PC-9 (cell line): ENCODE results near the gene TESMIN. TPM values are rescaled to one million over a fixed set of nuclear protein-coding genes. Genes with fewer than 3 reads are reported as not detected.

Experiments used
- BruUV-seq: library from RNA; stranded (reverse); fragments of 400-500 nt; replicated peaks from 2 replicates; lab custom pipeline; 2021; lab: Mats Ljungman, UMichigan
- CTCF ChIA-PET: fragments of 300-600 bp; sonication (Branson Sonifier 250); formaldehyde crosslinking; loops from one replicate; lab custom pipeline; 2022; ENCODE audit warnings: antibody characterized with exemption; lab: Charles Lee
- POLR2A ChIA-PET: fragments of 300-600 bp; sonication (Branson Sonifier 250); formaldehyde crosslinking; loops from one replicate; lab custom pipeline; 2022; ENCODE audit warnings: antibody characterized with exemption; ENCODE audit not compliant: unreplicated experiment; lab: Charles Lee
- DNase-seq, 2 experiments: peaks; one replicate each; pipeline versions ENCODE4 v3.0.0 to v3.0.0-alpha.2; 2015 to 2022; ENCODE audit warnings: mixed read lengths in 1 of 2
- H2AFZ ChIP-seq: fragments of 200-600 bp; sonication (generic); 2 replicates; pipeline ENCODE4 v1.8.1; 2017; ENCODE audit warnings: antibody characterized with exemption
- H3F3A ChIP-seq: fragments of 200-600 bp; sonication (generic); 2 replicates; pipeline ENCODE4 v1.8.1; 2017; ENCODE audit warnings: antibody characterized with exemption, mild to moderate bottlenecking, low read depth; ENCODE audit not compliant: insufficient read depth
- H3K27ac ChIP-seq: fragments of 200-600 bp; sonication (generic); 2 replicates; pipeline ENCODE4 v1.6.1; 2016; ENCODE audit warnings: mixed run types
- H3K27me3 ChIP-seq: fragments of 200-600 bp; sonication (generic); 2 replicates; pipeline ENCODE4 v1.6.1; 2016; ENCODE audit warnings: low read depth, mixed run types; ENCODE audit not compliant: insufficient read depth
- H3K36me3 ChIP-seq: fragments of 200-600 bp; sonication (generic); 2 replicates; pipeline ENCODE4 v1.6.1; 2016; ENCODE audit warnings: low read depth, mixed run types
- H3K4me1 ChIP-seq: fragments of 200-600 bp; sonication (generic); replicated peaks from 2 replicates; pipeline ENCODE4 v1.6.1; 2016; ENCODE audit warnings: mixed run types; ENCODE audit not compliant: insufficient read depth
- H3K4me2 ChIP-seq: fragments of 200-600 bp; sonication (generic); 2 replicates; pipeline ENCODE4 v1.6.1; 2017; ENCODE audit warnings: mixed run types
- H3K4me3 ChIP-seq: fragments of 200-600 bp; sonication (generic); 2 replicates; pipeline ENCODE4 v1.6.1; 2016; ENCODE audit warnings: mixed run types
- H3K79me2 ChIP-seq: fragments of 200-600 bp; sonication (generic); 2 replicates; pipeline ENCODE4 v1.6.1; 2017; ENCODE audit warnings: low read depth, mixed run types
- H3K9me2 ChIP-seq: fragments of 200-600 bp; sonication (generic); 2 replicates; pipeline ENCODE4 v1.8.1; 2017; ENCODE audit warnings: mild to moderate bottlenecking; ENCODE audit not compliant: insufficient read depth
- H3K9me3 ChIP-seq: fragments of 200-600 bp; sonication (generic); 2 replicates; pipeline ENCODE4 v1.8.1; 2016; ENCODE audit warnings: low read depth; ENCODE audit not compliant: insufficient read depth
- H4K20me1 ChIP-seq: fragments of 200-600 bp; sonication (generic); 2 replicates; pipeline ENCODE4 v1.8.1; 2017; ENCODE audit not compliant: insufficient read depth
- CTCF ChIP-seq: fragments of 200-600 bp; sonication (generic); conservative IDR thresholded peaks from 2 replicates; pipeline ENCODE4 v1.6.1; 2017; ENCODE audit warnings: mixed run types, antibody characterized with exemption, mild to moderate bottlenecking, moderate library complexity
- EZH2 ChIP-seq: fragments of 200-600 bp; sonication (generic); IDR thresholded peaks from 2 replicates; pipeline ENCODE4 v1.8.0; 2017; ENCODE audit warnings: antibody characterized with exemption, low read depth
- intact Hi-C: fragments of 100-400 bp; cut with micrococcal nuclease; formaldehyde crosslinking; loops from one replicate; pipeline ENCODE4 v1.10.0; 2022; ENCODE audit not compliant: unreplicated experiment
- total RNA-seq: library from RNA; stranded (reverse); gene quantifications from 2 replicates; pipeline ENCODE4 v1.2.3, GENCODE V29; 2021

TESMIN gene
- total RNA-seq, 1 experiment from 2014 or later, result 23.9 TPM

GRCh38 chr11:68665436-68665835 is 85.9 kb downstream of the TESMIN start:
- BruUV-seq, result no TSS peak
- Histone ChIP-seq H3K79me2 (no peaks in the 10 kb centered on the region), H3K4me2 (no peak overlapping the region), H3K27ac (no peak overlapping the region), H3K9me3 (no peaks in the 10 kb centered on the region), H4K20me1 (no peaks in the 10 kb centered on the region), H3K27me3 (peaks cover 63% of the 10 kb centered on the region), H3F3A (0 out of 2 replicates have a peak, but pooled peaks cover 8% of the 10 kb centered on the region), H3K4me1 (no peaks in the 10 kb centered on the region), H3K36me3 (no peaks in the 10 kb centered on the region), H3K4me3 (no peak overlapping the region), H3K9me2 (no peaks in the 10 kb centered on the region), H2AFZ (no peak overlapping the region)
- DNase-seq, result peak in 1 of 2 experiments; percentile 8
- ChIA-PET POLR2A (no interaction called here), CTCF (no interaction called here)
- TF ChIP-seq EZH2 (no peak), CTCF (no peak)
- intact Hi-C loops, result no loop called here

- no peaks in the 10 kb centered on the region for H4K20me1 ChIP-seq
- H3K4me3 ChIP-seq, result no peak overlapping the region
- DNase-seq, result peak in 1 of 2 experiments; percentile 30
- peaks cover 67% of the 10 kb centered on the region for H3K27me3 ChIP-seq
- TF ChIP-seq EZH2 (no peak), CTCF (no peak)
- no peaks in the 10 kb centered on the region for H3K4me1 ChIP-seq
- ChIA-PET CTCF (no interaction called here), POLR2A (no interaction called here)
- H3K36me3 ChIP-seq, result no peaks in the 10 kb centered on the region
- intact Hi-C loops, result no loop called here
- H3F3A ChIP-seq, result 0 out of 2 replicates have a peak, but pooled peaks cover 8% of the 10 kb centered on the region
- no peaks in the 10 kb centered on the region for H3K9me2 ChIP-seq
- no peaks in the 10 kb centered on the region for H3K9me3 ChIP-seq
- H3K4me2 ChIP-seq, result no peak overlapping the region
- H2AFZ ChIP-seq, result no peak overlapping the region
- H3K79me2 ChIP-seq, result no peaks in the 10 kb centered on the region
- no peak overlapping the region for H3K27ac ChIP-seq
- BruUV-seq, result no TSS peak
Measured at GRCh38 chr11:68664906-68665305, 86.4 kb downstream of the TESMIN start.

GRCh38 chr11:68664141-68664540 is 87.2 kb downstream of the TESMIN start:
- ChIA-PET POLR2A (no interaction called here), CTCF (no interaction called here)
- no peak overlapping the region for H3K4me3 ChIP-seq
- DNase-seq, result peak in 1 of 2 experiments; percentile 16
- peaks cover 74% of the 10 kb centered on the region for H3K27me3 ChIP-seq
- H3K36me3 ChIP-seq, result no peaks in the 10 kb centered on the region
- no peaks in the 10 kb centered on the region for H3K9me2 ChIP-seq
- H3K4me2 ChIP-seq, result no peak overlapping the region
- H3F3A ChIP-seq, result 0 out of 2 replicates have a peak, but pooled peaks cover 8% of the 10 kb centered on the region
- H2AFZ ChIP-seq, result no peak overlapping the region
- H3K27ac ChIP-seq, result no peak overlapping the region
- no peak for TF ChIP-seq CTCF
- H3K9me3 ChIP-seq, result no peaks in the 10 kb centered on the region
- no peaks in the 10 kb centered on the region for H3K79me2 ChIP-seq
- H3K4me1 ChIP-seq, result no peaks in the 10 kb centered on the region
- no peaks in the 10 kb centered on the region for H4K20me1 ChIP-seq
- intact Hi-C loops, result no loop called here
- BruUV-seq, result no TSS peak
